ENCODE results near the gene LRMDA.

The LRMDA gene

DNA sequence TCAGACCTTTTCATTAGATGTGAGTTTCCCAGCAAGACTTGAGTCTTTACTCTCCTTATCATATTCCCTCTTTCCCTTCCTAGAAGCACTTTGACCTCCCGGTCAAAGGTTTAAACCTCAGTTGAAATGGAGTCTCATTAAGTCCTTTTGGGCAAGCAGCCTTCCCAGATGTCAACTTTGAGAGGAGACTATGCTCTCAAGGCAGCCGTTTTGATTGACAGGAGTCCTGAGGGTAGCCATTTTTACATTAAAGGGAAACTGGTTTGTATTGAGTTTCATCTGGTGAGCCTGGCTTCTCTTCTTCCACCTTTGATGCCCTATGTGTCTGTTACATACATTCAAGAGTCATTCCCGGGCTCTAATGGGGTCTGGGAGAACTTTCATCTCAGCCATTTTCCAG lies 685.1 kb downstream of the LRMDA start:
- Histone ChIP-seq H3K4me2 (ENCODE audit: low read depth, low read length, poor library complexity, severe bottlenecking) (no peak overlapping the region), H3F3A (ENCODE audit: low read depth) (no peaks in the 10 kb centered on the region), H3K9me2 (replicated peaks; ENCODE audit: low read depth, low read length) (no peaks in the 10 kb centered on the region), H3K4me3 (ENCODE audit: low read length, poor library complexity, severe bottlenecking) (no peak overlapping the region), H3K79me2 (ENCODE audit: insufficient read depth, low read length) (no peaks in the 10 kb centered on the region), H2AFZ (ENCODE audit: low read length) (no peak overlapping the region), H3K36me3 (ENCODE audit: insufficient read depth, low read length) (no peaks in the 10 kb centered on the region), H4K20me1 (ENCODE audit: insufficient read depth, low read length, poor library complexity, severe bottlenecking) (no peaks in the 10 kb centered on the region), H3K9me3 (ENCODE audit: insufficient read depth, low read depth, low read length) (no peaks in the 10 kb centered on the region), H3K4me1 (ENCODE audit: insufficient read depth, low read length, poor library complexity, severe bottlenecking) (no peaks in the 10 kb centered on the region), H3K9ac (ENCODE audit: low read depth, low read length, poor library complexity, severe bottlenecking) (no peak overlapping the region), H3K27me3 (ENCODE audit: insufficient read depth, low read length, poor library complexity, severe bottlenecking) (no peaks in the 10 kb centered on the region)
- no peak for TF ChIP-seq EZH2phosphoT487 (IDR thresholded peaks at IDR 0.05; ENCODE audit: borderline replicate concordance)
- TF ChIP-seq, protein P1, sequence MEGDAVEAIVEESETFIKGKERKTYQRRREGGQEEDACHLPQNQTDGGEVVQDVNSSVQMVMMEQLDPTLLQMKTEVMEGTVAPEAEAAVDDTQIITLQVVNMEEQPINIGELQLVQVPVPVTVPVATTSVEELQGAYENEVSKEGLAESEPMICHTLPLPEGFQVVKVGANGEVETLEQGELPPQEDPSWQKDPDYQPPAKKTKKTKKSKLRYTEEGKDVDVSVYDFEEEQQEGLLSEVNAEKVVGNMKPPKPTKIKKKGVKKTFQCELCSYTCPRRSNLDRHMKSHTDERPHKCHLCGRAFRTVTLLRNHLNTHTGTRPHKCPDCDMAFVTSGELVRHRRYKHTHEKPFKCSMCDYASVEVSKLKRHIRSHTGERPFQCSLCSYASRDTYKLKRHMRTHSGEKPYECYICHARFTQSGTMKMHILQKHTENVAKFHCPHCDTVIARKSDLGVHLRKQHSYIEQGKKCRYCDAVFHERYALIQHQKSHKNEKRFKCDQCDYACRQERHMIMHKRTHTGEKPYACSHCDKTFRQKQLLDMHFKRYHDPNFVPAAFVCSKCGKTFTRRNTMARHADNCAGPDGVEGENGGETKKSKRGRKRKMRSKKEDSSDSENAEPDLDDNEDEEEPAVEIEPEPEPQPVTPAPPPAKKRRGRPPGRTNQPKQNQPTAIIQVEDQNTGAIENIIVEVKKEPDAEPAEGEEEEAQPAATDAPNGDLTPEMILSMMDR (conservative IDR thresholded peaks at IDR 0.05; ENCODE audit: low read length): no peak

DNA sequence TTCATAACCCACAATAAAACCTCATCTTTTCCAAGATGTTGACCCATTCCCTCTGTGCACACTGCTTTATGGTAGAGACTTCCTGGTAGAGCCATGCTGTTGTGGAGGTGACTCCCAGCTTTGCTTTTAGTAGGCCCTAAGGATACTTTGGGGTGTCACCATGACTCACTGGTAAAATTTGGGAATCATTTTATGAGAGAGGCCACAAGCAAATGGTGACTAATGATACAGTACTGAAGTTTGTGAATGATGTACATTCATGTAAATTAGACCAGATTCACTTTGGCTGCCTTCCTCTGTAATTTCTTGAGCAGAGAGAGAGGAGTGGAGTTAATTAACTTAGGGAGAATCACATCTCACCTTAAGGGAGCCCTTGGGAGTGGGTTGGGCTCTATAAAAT lies 686.5 kb downstream of the LRMDA start:
- H2AFZ ChIP-seq (ENCODE audit: low read length): no peak overlapping the region
- H3K9ac ChIP-seq (ENCODE audit: low read depth, low read length, poor library complexity, severe bottlenecking): no peak overlapping the region
- H3K79me2 ChIP-seq (ENCODE audit: insufficient read depth, low read length): no peaks in the 10 kb centered on the region
- H3F3A ChIP-seq (ENCODE audit: low read depth): no peaks in the 10 kb centered on the region
- H3K36me3 ChIP-seq (ENCODE audit: insufficient read depth, low read length): no peaks in the 10 kb centered on the region
- H3K27me3 ChIP-seq (ENCODE audit: insufficient read depth, low read length, poor library complexity, severe bottlenecking): no peaks in the 10 kb centered on the region
- no peak overlapping the region for H3K4me2 ChIP-seq (ENCODE audit: low read depth, low read length, poor library complexity, severe bottlenecking)
- H3K9me3 ChIP-seq (ENCODE audit: insufficient read depth, low read depth, low read length): no peaks in the 10 kb centered on the region
- H3K4me1 ChIP-seq (ENCODE audit: insufficient read depth, low read length, poor library complexity, severe bottlenecking): no peaks in the 10 kb centered on the region
- no peaks in the 10 kb centered on the region for H3K9me2 ChIP-seq (replicated peaks; ENCODE audit: low read depth, low read length)
- H3K4me3 ChIP-seq (ENCODE audit: low read length, poor library complexity, severe bottlenecking): no peak overlapping the region
- no peak for TF ChIP-seq EZH2phosphoT487 (IDR thresholded peaks at IDR 0.05; ENCODE audit: borderline replicate concordance)
- TF ChIP-seq, protein P1 (conservative IDR thresholded peaks at IDR 0.05; ENCODE audit: low read length): no peak
- no peaks in the 10 kb centered on the region for H4K20me1 ChIP-seq (ENCODE audit: insufficient read depth, low read length, poor library complexity, severe bottlenecking)

DNA sequence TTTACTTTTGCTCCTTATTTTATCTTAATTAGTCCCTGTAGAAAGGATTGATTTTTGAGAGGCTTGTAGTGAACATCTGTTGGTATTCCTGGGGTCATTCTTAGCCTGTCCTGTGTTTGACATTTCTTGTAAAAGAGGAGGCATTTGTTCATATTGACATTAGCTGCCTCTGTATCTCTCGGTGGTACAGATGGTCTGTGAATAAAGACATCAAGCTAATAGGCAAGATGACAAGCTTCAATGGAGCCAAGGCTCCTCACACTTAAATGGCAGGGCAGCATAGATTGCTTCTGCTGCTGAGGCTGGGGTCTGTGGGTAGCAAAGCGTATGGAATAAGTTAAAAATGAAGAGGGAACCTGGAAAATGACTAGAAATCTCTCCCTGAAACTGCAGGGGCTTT lies 687.6 kb downstream of the LRMDA start:
- Histone ChIP-seq H2AFZ (ENCODE audit: low read length) (no peak overlapping the region), H3K27me3 (ENCODE audit: insufficient read depth, low read length, poor library complexity, severe bottlenecking) (no peaks in the 10 kb centered on the region), H3K9me3 (ENCODE audit: insufficient read depth, low read depth, low read length) (no peaks in the 10 kb centered on the region), H4K20me1 (ENCODE audit: insufficient read depth, low read length, poor library complexity, severe bottlenecking) (no peaks in the 10 kb centered on the region), H3K9me2 (replicated peaks; ENCODE audit: low read depth, low read length) (no peaks in the 10 kb centered on the region), H3K4me2 (ENCODE audit: low read depth, low read length, poor library complexity, severe bottlenecking) (no peak overlapping the region), H3K9ac (ENCODE audit: low read depth, low read length, poor library complexity, severe bottlenecking) (no peak overlapping the region), H3K4me1 (ENCODE audit: insufficient read depth, low read length, poor library complexity, severe bottlenecking) (no peaks in the 10 kb centered on the region), H3K36me3 (ENCODE audit: insufficient read depth, low read length) (no peaks in the 10 kb centered on the region), H3K79me2 (ENCODE audit: insufficient read depth, low read length) (no peaks in the 10 kb centered on the region), H3F3A (ENCODE audit: low read depth) (no peaks in the 10 kb centered on the region), H3K4me3 (ENCODE audit: low read length, poor library complexity, severe bottlenecking) (no peak overlapping the region)
- TF ChIP-seq EZH2phosphoT487 (IDR thresholded peaks at IDR 0.05; ENCODE audit: borderline replicate concordance): no peak
- TF ChIP-seq, protein P1 (conservative IDR thresholded peaks at IDR 0.05; ENCODE audit: low read length): no peak

Measured in Loucy (cell line).